ENCODE results near the gene PSEN1.
A peak's percentile ranks its signal among the peaks of the same experiment; 100 is the strongest.

The PSEN1 gene

GRCh38 chr14:73220634-73221033 is 84.3 kb downstream of the PSEN1 start:
- no peak for DNase-seq (ENCODE audit: low spot score)

GRCh38 chr14:73221945-73222344 is 85.6 kb downstream of the PSEN1 start:
- DNase-seq (ENCODE audit: low spot score) = no peak

GRCh38 chr14:73223049-73223448 is 86.7 kb downstream of the PSEN1 start:
- DNase-seq (ENCODE audit: low spot score) = no peak

GRCh38 chr14:73225496-73225895 is 89.2 kb downstream of the PSEN1 start:
- no peak for DNase-seq (ENCODE audit: low spot score)

- peak; percentile 74 for DNase-seq (ENCODE audit: low spot score)
Measured at GRCh38 chr14:73227812-73228781, 91.8 kb downstream of the PSEN1 start.

- no peak for DNase-seq (ENCODE audit: low spot score)
Measured at GRCh38 chr14:73230051-73230450, 93.7 kb downstream of the PSEN1 start.

- peak; percentile 26 for DNase-seq (ENCODE audit: low spot score)
Measured at GRCh38 chr14:73231981-73232851, 95.9 kb downstream of the PSEN1 start.

GRCh38 chr14:73232984-73233383 is 96.7 kb downstream of the PSEN1 start:
- no peak for DNase-seq (ENCODE audit: low spot score)

- no peak for DNase-seq (ENCODE audit: low spot score)
Measured at GRCh38 chr14:73233564-73233963, 97.3 kb downstream of the PSEN1 start.

- no peak for DNase-seq (ENCODE audit: low spot score)
Measured at GRCh38 chr14:73234029-73234428, 97.7 kb downstream of the PSEN1 start.

- peak; percentile 3 for DNase-seq (ENCODE audit: low spot score)
Measured at GRCh38 chr14:73234586-73235394, 98.5 kb downstream of the PSEN1 start.

- DNase-seq (ENCODE audit: low spot score) = peak; percentile 19
Measured at GRCh38 chr14:73235531-73236155, 99.3 kb downstream of the PSEN1 start.

GRCh38 chr14:73236157-73236556 is 99.8 kb downstream of the PSEN1 start:
- DNase-seq (ENCODE audit: low spot score) = no peak

GRCh38 chr14:73236752-73237218 is 100.5 kb downstream of the PSEN1 start:
- DNase-seq (ENCODE audit: low spot score) = no peak

- DNase-seq (ENCODE audit: low spot score) = peak; percentile 16
Measured at GRCh38 chr14:73237219-73237785, 101.0 kb downstream of the PSEN1 start, which contains the start of gene PAPLN. Gene PAPLN, plus strand, starts transcription at chr14:73237506. Its CDS starts 2,273 bp downstream, at chr14:73239779.

GRCh38 chr14:73237786-73238423 is 101.6 kb downstream of the PSEN1 start:
- peak; percentile 27 for DNase-seq (ENCODE audit: low spot score)

- DNase-seq (ENCODE audit: low spot score) = peak; percentile 56
Measured at GRCh38 chr14:73238424-73238852, 102.1 kb downstream of the PSEN1 start.

GRCh38 chr14:73238941-73239340 is 102.6 kb downstream of the PSEN1 start:
- peak; percentile 19 for DNase-seq (ENCODE audit: low spot score)

GRCh38 chr14:73239393-73240241 is 103.3 kb downstream of the PSEN1 start:
- peak; percentile 55 for DNase-seq (ENCODE audit: low spot score)
